ENCODE measurements around the gene DEFB124.
A peak's percentile ranks its signal among the peaks of the same experiment; 100 is the strongest.

DEFB124 gene

GRCh38 chr20:31500527-31500926, 25.6 kb upstream of the DEFB124 start:
- H3K4me3 ChIP-seq (ENCODE audit: low read depth, low read length): no peak overlapping the region
- TF ChIP-seq CTCF (IDR thresholded peaks at IDR 0.05; ENCODE audit: borderline replicate concordance, insufficient read depth, low read depth, low read length): no peak

GRCh38 chr20:31497838-31498540, 23.1 kb upstream of the DEFB124 start:
- no peak for TF ChIP-seq CTCF (IDR thresholded peaks at IDR 0.05; ENCODE audit: borderline replicate concordance, insufficient read depth, low read depth, low read length)
- H3K4me3 ChIP-seq (ENCODE audit: low read depth, low read length): no peak overlapping the region

GRCh38 chr20:31496761-31497295, 21.9 kb upstream of the DEFB124 start:
- no peak for TF ChIP-seq CTCF (IDR thresholded peaks at IDR 0.05; ENCODE audit: borderline replicate concordance, insufficient read depth, low read depth, low read length)
- H3K4me3 ChIP-seq (ENCODE audit: low read depth, low read length): no peak overlapping the region

- 0 out of 2 replicates have a peak, but pooled peaks have one; percentile 14 for TF ChIP-seq CTCF (IDR thresholded peaks at IDR 0.05; ENCODE audit: borderline replicate concordance, insufficient read depth, low read depth, low read length)
- no peak overlapping the region for H3K4me3 ChIP-seq (ENCODE audit: low read depth, low read length)
Observed at GRCh38 chr20:31494131-31494530, 19.2 kb upstream of the DEFB124 start.

- TF ChIP-seq CTCF (IDR thresholded peaks at IDR 0.05; ENCODE audit: borderline replicate concordance, insufficient read depth, low read depth, low read length): no peak
- H3K4me3 ChIP-seq (ENCODE audit: low read depth, low read length): no peak overlapping the region
Observed at GRCh38 chr20:31490752-31491151, 15.8 kb upstream of the DEFB124 start.

GRCh38 chr20:31489152-31489551, 14.2 kb upstream of the DEFB124 start:
- no peak overlapping the region for H3K4me3 ChIP-seq (ENCODE audit: low read depth, low read length)
- TF ChIP-seq CTCF (IDR thresholded peaks at IDR 0.05; ENCODE audit: borderline replicate concordance, insufficient read depth, low read depth, low read length): no peak

GRCh38 chr20:31488115-31488514, 13.2 kb upstream of the DEFB124 start:
- no peak overlapping the region for H3K4me3 ChIP-seq (ENCODE audit: low read depth, low read length)
- TF ChIP-seq CTCF (IDR thresholded peaks at IDR 0.05; ENCODE audit: borderline replicate concordance, insufficient read depth, low read depth, low read length): no peak

All from GM12875 (cell line).